GM12891 (cell line): ENCODE data around the gene SHKBP1.

Experiments used
- POLR2A ChIP-seq: IDR thresholded peaks from 2 replicates; pipeline ENCODE4 v1.6.1; 2011; ENCODE audit warnings: low read depth, low read length, control low read depth
- POLR2AphosphoS5 ChIP-seq: IDR thresholded peaks from 2 replicates; pipeline ENCODE4 v1.6.1; 2011; ENCODE audit warnings: low read depth, low read length, control low read depth
- TAF1 ChIP-seq: IDR thresholded peaks from 2 replicates; pipeline ENCODE4 v1.6.1; 2011; ENCODE audit warnings: low read depth, low read length, control low read depth

DNA sequence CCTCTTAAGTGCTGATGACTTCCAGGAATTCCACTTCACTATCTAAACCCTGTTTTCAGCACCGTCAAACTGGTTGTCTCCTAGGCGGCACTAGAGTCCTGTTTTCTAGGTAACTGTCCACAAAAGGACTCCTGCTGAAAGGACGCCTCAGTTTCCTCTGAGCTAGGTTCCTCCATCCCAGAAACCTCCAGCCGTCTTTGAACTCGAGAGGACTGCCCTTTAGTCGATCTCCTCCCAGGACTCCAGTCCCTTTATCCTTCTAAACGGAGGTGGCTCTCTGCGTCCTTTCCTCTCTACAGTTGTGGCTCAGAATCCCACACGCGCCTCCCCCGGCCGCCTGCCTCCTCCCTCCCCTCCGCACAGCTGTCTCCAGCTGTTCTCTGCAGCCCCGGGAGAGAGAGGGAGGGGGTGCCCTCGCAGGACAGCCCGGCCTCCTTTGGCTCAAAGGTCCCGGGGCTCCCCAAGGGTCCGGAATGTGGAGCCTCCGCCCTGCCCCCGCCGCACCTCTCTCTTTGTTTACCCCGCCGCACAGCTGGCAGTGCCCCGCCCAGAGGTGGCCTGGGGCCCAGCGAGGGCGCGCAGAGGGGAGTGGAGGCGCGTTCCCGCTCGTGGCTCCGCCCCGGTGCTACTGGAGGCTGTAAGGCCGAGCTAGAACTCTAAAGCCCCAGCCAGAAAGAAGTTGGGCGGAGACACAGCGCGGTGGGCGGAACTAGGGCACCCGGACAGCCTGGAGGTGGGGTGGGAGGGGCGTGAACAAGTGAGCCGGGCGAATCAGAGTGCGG lies 26.9 kb downstream of the SHKBP1 start:
- TF ChIP-seq TAF1 (no peak), POLR2A (no peak), POLR2AphosphoS5 (no peak)
